Right cardiac atrium (tissue), 5 donors: ENCODE measurements around the gene INTS4. TPM values are rescaled to one million over a fixed set of nuclear protein-coding genes. Genes with fewer than 3 reads are reported as not detected.

Experiments
- ATAC-seq, 2 donors: fragments of 200-7000 bp; cut with Tn5 transposase; one replicate each; pipeline versions ENCODE4 v1.8.0 to v1.9.1; 2020; ENCODE audit warnings: moderate library complexity in 2 of 2, mild to moderate bottlenecking in 1 of 2
- DNase-seq, 3 donors: peaks; one replicate each; pipeline ENCODE4 v3.0.0-alpha.2; 2020
- H3K27ac ChIP-seq: one replicate; pipeline ENCODE4 v1.5.1; 2013; ENCODE audit warnings: mild to moderate bottlenecking, low read length, control low read depth, moderate library complexity
- H3K27me3 ChIP-seq: one replicate; pipeline ENCODE4 v1.6.1; 2013; ENCODE audit not compliant: control insufficient read depth, insufficient read depth
- H3K4me1 ChIP-seq: one replicate; pipeline ENCODE4 v1.6.1; 2013; ENCODE audit warnings: low read length; ENCODE audit not compliant: control insufficient read depth, insufficient read depth
- H3K4me3 ChIP-seq: one replicate; pipeline ENCODE4 v1.5.1; 2013; ENCODE audit warnings: low read length, control low read depth
- H3K9me3 ChIP-seq: one replicate; pipeline ENCODE4 v1.6.1; 2013; ENCODE audit warnings: low read length; ENCODE audit not compliant: control insufficient read depth
- WGBS: extraction: QIAGEN DNeasy Blood & Tissue Kit; methylation state at CpG from one replicate; pipeline ENCODE4 v1.1.7; 2013; 5-methylcytosine and 5-hydroxymethylcytosine counted together
- intact Hi-C, 4 donors: fragments of 100-400 bp; cut with DNase I; formaldehyde crosslinking; loops; one replicate each; pipeline versions ENCODE4 v1.11.0 to v1.14.0; 2022 to 2023
- polyA plus RNA-seq: library from polyadenylated mRNA; stranded (reverse); fragments of 200-250 nt; gene quantifications from one replicate; pipeline ENCODE4 v1.2.3, GENCODE V29; 2013
- total RNA-seq, 4 donors: library from RNA; stranded (reverse); fragmentation: NEBNext Ultra II Directional; extraction: Animal tissue kit (Norgen Biotek cat#: 25700); gene quantifications; one replicate each; pipeline ENCODE4 v1.2.1, GENCODE V29; 2021
- donor health status: healthy with polysubstance abuse.
- donor health status: DM: no; HTN: yes; CAD: no.
- donor health status: DM: no; HTN: no; CAD: no.
- donor health status: DM: no; HTN: yes; CAD: no; lungs with severe emphysema.
- donor health status: DM: yes; HTN: yes; CAD: no.

INTS4 gene
- total and polyA plus RNA-seq, 5 donors, result 9.3 to 15.3 (median 14.9) TPM

GRCh38 chr11:77842441-77843121 is 151.9 kb downstream of the INTS4 start:
- Histone ChIP-seq H3K4me1 (no peaks in the 10 kb centered on the region), H3K4me3 (no peak overlapping the region), H3K9me3 (no peaks in the 10 kb centered on the region), H3K27me3 (no peaks in the 10 kb centered on the region), H3K27ac (no peak overlapping the region)
- ATAC-seq (no peak), DNase-seq (no peak)
- 72% methylated on average over 1 of the region's 1 CpG for WGBS
- intact Hi-C loops, result no loop called here

- Histone ChIP-seq H3K4me1 (no peaks in the 10 kb centered on the region), H3K27me3 (no peaks in the 10 kb centered on the region), H3K4me3 (no peak overlapping the region), H3K27ac (no peak overlapping the region), H3K9me3 (no peaks in the 10 kb centered on the region)
- DNase-seq, result no peak
- intact Hi-C loops, result no loop called here
- WGBS, result 96% methylated on average over 4 of the region's 4 CpGs
- no peak for ATAC-seq
Measured at GRCh38 chr11:77833302-77833701, 161.2 kb downstream of the INTS4 start.

- Histone ChIP-seq H3K4me1 (no peaks in the 10 kb centered on the region), H3K27ac (no peak overlapping the region), H3K4me3 (no peak overlapping the region), H3K27me3 (no peaks in the 10 kb centered on the region), H3K9me3 (no peaks in the 10 kb centered on the region)
- WGBS, result 96% methylated on average over 2 of the region's 2 CpGs
- DNase-seq (no peak), ATAC-seq (no peak)
- intact Hi-C loops, result loop anchor here in 1 of 4 donors (10.0 kb wide), 1 partner anchor 166 kb away; the partner anchor contains the start of gene INTS4
Measured at GRCh38 chr11:77828926-77829325, 165.5 kb downstream of the INTS4 start.

Other genes starting within 250 kb of the INTS4 start
- gene RSF1, start 173.9 kb downstream of the INTS4 start, total RNA-seq, result 10 to 100 TPM; 41.3 to 53.1 (median 46.2) TPM
- 11.0 TPM for gene RSF1, start 173.9 kb downstream of the INTS4 start, polyA plus RNA-seq
- 100 to 1,000 TPM in 1 of 4 donors, 10 to 100 TPM in 3; 67.4 to 114 (median 86.7) TPM for gene AAMDC, start 173.5 kb downstream of the INTS4 start, total RNA-seq
- 237 TPM for gene AAMDC, start 173.5 kb downstream of the INTS4 start, polyA plus RNA-seq
- under 1 TPM in 3 of 4 donors, not detected in 1; 0.43 to 0.56 (median 0.45) TPM for gene KCTD14, start 28.6 kb upstream of the INTS4 start, total RNA-seq
- 0.36 TPM for gene KCTD14, start 28.6 kb upstream of the INTS4 start, polyA plus RNA-seq
- gene THRSP, start 69.2 kb upstream of the INTS4 start, total RNA-seq, result 1 to 10 TPM in 2 of 4 donors, under 1 TPM in 1, not detected in 1; 0.66 to 7.3 (median 1.4) TPM
- gene THRSP, start 69.2 kb upstream of the INTS4 start, polyA plus RNA-seq, result 80.3 TPM
- gene NDUFC2, start 85.2 kb upstream of the INTS4 start, total RNA-seq, result 100 to 1,000 TPM; 238 to 276 (median 258) TPM
- gene NDUFC2, start 85.2 kb upstream of the INTS4 start, polyA plus RNA-seq, result 298 TPM
- gene ALG8, start 145.0 kb upstream of the INTS4 start, total RNA-seq, result 10 to 100 TPM; 13.2 to 26.0 (median 20.0) TPM
- gene ALG8, start 145.0 kb upstream of the INTS4 start, polyA plus RNA-seq, result 27.2 TPM
- gene KCTD21, start 194.0 kb upstream of the INTS4 start, total RNA-seq, result 10 to 100 TPM in 2 of 4 donors, 1 to 10 TPM in 2; 8.4 to 10.7 (median 10.2) TPM
- gene KCTD21, start 194.0 kb upstream of the INTS4 start, polyA plus RNA-seq, result 4.6 TPM
- 10 to 100 TPM; 10.5 to 16.6 (median 12.1) TPM for gene USP35, start 194.3 kb upstream of the INTS4 start, total RNA-seq
- 7.5 TPM for gene USP35, start 194.3 kb upstream of the INTS4 start, polyA plus RNA-seq